DOHH2 (cell line): ENCODE data around the gene TSTD1.

Experiments used
- CTCF ChIP-seq: fragments of 200-600 bp; sonication (generic); IDR thresholded peaks from one replicate; pipeline ENCODE4 v1.5.1; 2014; ENCODE audit warnings: antibody characterized with exemption, mild to moderate bottlenecking, low read depth, low read length; ENCODE audit not compliant: poor library complexity, severe bottlenecking
- EZH2phosphoT487 ChIP-seq: fragments of 200-600 bp; sonication (generic); IDR thresholded peaks from 2 replicates; pipeline ENCODE4 v1.6.1; 2017; ENCODE audit warnings: borderline replicate concordance, mild to moderate bottlenecking, antibody characterized with exemption, low read length, moderate library complexity, mixed read lengths

- TF ChIP-seq CTCF = no peak
- TF ChIP-seq EZH2phosphoT487 = no peak
These were observed 872 bp downstream of the TSTD1 start for GRCh38 chr1:161037661-161038522.
